Ovary (tissue), 9 donors: Measurements from ENCODE around the gene KCNQ5. TPM values are rescaled to one million over a fixed set of nuclear protein-coding genes. Genes with fewer than 3 reads are reported as not detected.

Experiments used
- DNase-seq, 5 donors: peaks; one replicate each; pipeline ENCODE4 v3.0.0-alpha.2; 2019 to 2020
- H3K27ac ChIP-seq, 2 donors: fragments of 200-600 bp; one replicate each; pipeline versions ENCODE4 v1.5.1 to v1.8.0; 2019 to 2022
- H3K27me3 ChIP-seq: fragments of 200-600 bp; one replicate; pipeline ENCODE4 v1.8.0; 2022
- H3K36me3 ChIP-seq: fragments of 200-600 bp; sonication (generic); one replicate; pipeline ENCODE4 v1.5.1; 2019
- H3K4me1 ChIP-seq: one replicate; pipeline ENCODE4 v1.8.1; 2013; ENCODE audit warnings: mild to moderate bottlenecking, moderate library complexity; ENCODE audit not compliant: insufficient read depth
- H3K4me3 ChIP-seq: fragments of 200-600 bp; sonication (generic); one replicate; pipeline ENCODE4 v1.5.1; 2017
- H3K9me3 ChIP-seq, 2 donors: fragments of 200-600 bp in 1 of 2; sonication (generic) in 1 of 2; one replicate each; pipeline versions ENCODE4 v1.5.1 to v1.8.1; 2013 to 2019; ENCODE audit warnings: mild to moderate bottlenecking in 1 of 2, moderate library complexity in 1 of 2
- CTCF ChIP-seq, 3 donors: fragments of 450-650 bp in 2 of 3; fragments of 200-600 bp in 1 of 3; IDR thresholded peaks; one replicate each; pipeline versions ENCODE4 v1.5.1 to v1.8.0; 2016 to 2022; ENCODE audit warnings: antibody characterized with exemption in 3 of 3, mild to moderate bottlenecking in 1 of 3
- EP300 ChIP-seq: sonication (generic); formaldehyde crosslinking; IDR thresholded peaks from one replicate; pipeline ENCODE4 v1.6.1; 2017; ENCODE audit warnings: antibody characterized with exemption
- POLR2A ChIP-seq: fragments of 450-650 bp; IDR thresholded peaks from one replicate; pipeline ENCODE4 v1.6.1; 2017; ENCODE audit warnings: antibody characterized with exemption, mild to moderate bottlenecking, moderate library complexity
- whole genome bisulfite sequencing, 3 donors: extraction: QIAGEN DNeasy Blood & Tissue Kit in 1 of 3; methylation state at CpG; one replicate each; pipeline versions ENCODE4 v1.1.5 to v1.1.7; 2013 to 2017; 5-methylcytosine and 5-hydroxymethylcytosine counted together
- intact Hi-C, 4 donors: fragments of 100-400 bp; cut with DNase I; formaldehyde crosslinking; loops; one replicate each; pipeline versions ENCODE4 v1.11.0 to v1.15.1; 2022 to 2023
- polyA plus RNA-seq, 2 donors: library from polyadenylated mRNA; stranded (reverse); fragments of 200-250 nt in 1 of 2; fragments of 350-450 nt in 1 of 2; fragmentation: Illumina TruSeq in 1 of 2; extraction: RNeasy Lipid Tissue Mini Kit (QIAGEN cat#74804) in 1 of 2; gene quantifications; one replicate each; pipeline ENCODE4 v1.2.3, GENCODE V29; 2013 to 2014
- total RNA-seq, 7 donors: library from RNA; depleted of rRNA in 2 of 7; stranded (reverse); fragments of >200 nt in 2 of 7; fragmentation: NEBNext Ultra II Directional in 3 of 7; extraction: Animal tissue kit (Norgen Biotek cat#: 25700) in 3 of 7; gene quantifications; one replicate each; pipeline versions ENCODE4 v1.1.0 to v1.2.4, GENCODE V29; 2016 to 2023
- donor health status: DM: no; HTN: no; CAD: no; lungs with moderate emphysema.
- donor health status: DM: no; HTN: no; CAD: no.
- donor health status: Bipolar disorder and iron deficiency.
- donor health status: DM: yes; HTN: yes; CAD: no.
- donor health status: DM: no; HTN: no; CAD: no.
- donor health status: DM: yes; HTN: yes; CAD: no.

The KCNQ5 gene
- total and polyA plus RNA-seq, 9 donors, result 0.02 to 0.80 (median 0.15) TPM; not detected in 2

GRCh38 chr6:73109659-73110058 lies 487.8 kb downstream of the KCNQ5 start:
- 32 to 39% (median 33%) methylated on average over 3 of the region's 3 CpGs for whole genome bisulfite sequencing, 3 donors
- no peaks in the 10 kb centered on the region for H3K4me1 ChIP-seq

GRCh38 chr6:73116330-73116729 lies 494.5 kb downstream of the KCNQ5 start:
- no peaks in the 10 kb centered on the region for H3K4me1 ChIP-seq
- no peaks in the 10 kb centered on the region for H3K9me3 ChIP-seq
- WGBS, 3 donors, result 85 to 92% (median 87%) methylated on average over 3 of the region's 3 CpGs
- no peak for DNase-seq
- no peak overlapping the region for H3K4me3 ChIP-seq
- intact Hi-C loops, result no loop called here
- H3K27me3 ChIP-seq, result no peaks in the 10 kb centered on the region
- no peaks in the 10 kb centered on the region for H3K36me3 ChIP-seq
- H3K27ac ChIP-seq, result no peak overlapping the region
- TF ChIP-seq CTCF (IDR thresholded peaks at IDR 0.05) (no peak), POLR2A (no peak), EP300 (no peak)

More at GRCh38 chr6:73109659-73110058, 487.8 kb downstream of the KCNQ5 start:
- no peaks in the 10 kb centered on the region for H3K27me3 ChIP-seq
- no peak for DNase-seq
- no peak for TF ChIP-seq POLR2A
- TF ChIP-seq CTCF (IDR thresholded peaks at IDR 0.05), result no peak
- no peak for TF ChIP-seq EP300
- no peaks in the 10 kb centered on the region for H3K36me3 ChIP-seq
- H3K27ac ChIP-seq, result no peak overlapping the region
- H3K4me3 ChIP-seq, result no peak overlapping the region
- intact Hi-C loops, result no loop called here
- H3K9me3 ChIP-seq, result no peaks in the 10 kb centered on the region

GRCh38 chr6:73121421-73121993 lies 499.6 kb downstream of the KCNQ5 start:
- no peak for TF ChIP-seq EP300
- TF ChIP-seq POLR2A, result no peak
- TF ChIP-seq CTCF (IDR thresholded peaks at IDR 0.05), result no peak
- H3K4me1 ChIP-seq, result no peaks in the 10 kb centered on the region
- H3K9me3 ChIP-seq, result no peaks in the 10 kb centered on the region
- intact Hi-C loops, result no loop called here
- 80 to 86% (median 85%) methylated on average over 4 of the region's 4 CpGs for WGBS, 3 donors
- DNase-seq, result no peak
- H3K36me3 ChIP-seq, result no peaks in the 10 kb centered on the region
- no peak overlapping the region for H3K4me3 ChIP-seq
- H3K27me3 ChIP-seq, result no peaks in the 10 kb centered on the region
- H3K27ac ChIP-seq, result no peak overlapping the region

- no peaks in the 10 kb centered on the region for H3K4me1 ChIP-seq
- no peaks in the 10 kb centered on the region for H3K9me3 ChIP-seq
- 73 to 90% (median 75%) methylated on average over 2 of the region's 2 CpGs for WGBS, 3 donors
- no peak for TF ChIP-seq EP300
- intact Hi-C loops, result no loop called here
- H3K36me3 ChIP-seq, result no peaks in the 10 kb centered on the region
- no peak overlapping the region for H3K27ac ChIP-seq
- DNase-seq, result no peak
- no peak overlapping the region for H3K4me3 ChIP-seq
- no peaks in the 10 kb centered on the region for H3K27me3 ChIP-seq
Observed at GRCh38 chr6:73123632-73124329, 501.9 kb downstream of the KCNQ5 start.
